ENCODE measurements around the gene HIVEP3. TPM values are rescaled to one million over a fixed set of nuclear protein-coding genes. Genes with fewer than 3 reads are reported as not detected.

HIVEP3 gene
- total and polyA plus RNA-seq, 3 donors from 2014 or later = 4.8 to 7.3 (median 7.2) TPM

GRCh38 chr1:41631971-41632370 is 286.8 kb downstream of the HIVEP3 start:
- Histone ChIP-seq H3K4me3 (no peak overlapping the region), H3K9me3 (no peaks in the 10 kb centered on the region), H3K27ac (no peak overlapping the region), H3K4me1 (no peaks in the 10 kb centered on the region), H3K36me3 (ENCODE audit: low read depth, missing control alignments) (no peaks in the 10 kb centered on the region), H3K27me3 (no peaks in the 10 kb centered on the region)
- no peak for TF ChIP-seq POLR2A (IDR thresholded peaks at IDR 0.05)
- no peak for TF ChIP-seq CTCF (IDR thresholded peaks at IDR 0.05)
- intact Hi-C loops (cut with DNase I; ENCODE audit: low total_unique reads) = no loop called here
- 76 to 94% methylated on average over 6 of the region's 6 CpGs for WGBS, 2 donors
- DNase-seq = no peak

- 77 to 98% methylated on average over 9 of the region's 9 CpGs for WGBS, 2 donors
- H3K4me3 ChIP-seq = no peak overlapping the region
- DNase-seq = no peak
- TF ChIP-seq POLR2A (IDR thresholded peaks at IDR 0.05) (no peak), CTCF (IDR thresholded peaks at IDR 0.05) (no peak)
- no peaks in the 10 kb centered on the region for H3K27me3 ChIP-seq
- H3K36me3 ChIP-seq (ENCODE audit: low read depth, missing control alignments) = no peaks in the 10 kb centered on the region
- intact Hi-C loops (cut with DNase I; ENCODE audit: low total_unique reads) = no loop called here
- no peaks in the 10 kb centered on the region for H3K9me3 ChIP-seq
- no peak overlapping the region for H3K27ac ChIP-seq
- H3K4me1 ChIP-seq = no peaks in the 10 kb centered on the region
Observed at GRCh38 chr1:41631154-41631553, 287.6 kb downstream of the HIVEP3 start.

- no peaks in the 10 kb centered on the region for H3K36me3 ChIP-seq (ENCODE audit: low read depth, missing control alignments)
- no peak overlapping the region for H3K27ac ChIP-seq
- no peak overlapping the region for H3K4me3 ChIP-seq
- no peak for TF ChIP-seq POLR2A (IDR thresholded peaks at IDR 0.05)
- no peak for TF ChIP-seq CTCF (IDR thresholded peaks at IDR 0.05)
- H3K27me3 ChIP-seq = no peaks in the 10 kb centered on the region
- no peaks in the 10 kb centered on the region for H3K9me3 ChIP-seq
- intact Hi-C loops (cut with DNase I; ENCODE audit: low total_unique reads) = no loop called here
- no peaks in the 10 kb centered on the region for H3K4me1 ChIP-seq
- DNase-seq = no peak
- WGBS, 2 donors = 91 to 94% methylated on average over 9 of the region's 9 CpGs
Observed at GRCh38 chr1:41629571-41629970, 289.2 kb downstream of the HIVEP3 start.

GRCh38 chr1:41629141-41629540 is 289.6 kb downstream of the HIVEP3 start:
- TF ChIP-seq CTCF (IDR thresholded peaks at IDR 0.05) = no peak
- no peak for TF ChIP-seq POLR2A (IDR thresholded peaks at IDR 0.05)
- no peaks in the 10 kb centered on the region for H3K9me3 ChIP-seq
- H3K27me3 ChIP-seq = no peaks in the 10 kb centered on the region
- H3K36me3 ChIP-seq (ENCODE audit: low read depth, missing control alignments) = no peaks in the 10 kb centered on the region
- no peak overlapping the region for H3K27ac ChIP-seq
- 93 to 96% methylated on average over 3 of the region's 3 CpGs for WGBS, 2 donors
- H3K4me1 ChIP-seq = no peaks in the 10 kb centered on the region
- DNase-seq = no peak
- no peak overlapping the region for H3K4me3 ChIP-seq
- intact Hi-C loops (cut with DNase I; ENCODE audit: low total_unique reads) = no loop called here

- no peak for DNase-seq
- H3K4me3 ChIP-seq = no peak overlapping the region
- intact Hi-C loops (cut with DNase I; ENCODE audit: low total_unique reads) = no loop called here
Observed at GRCh38 chr1:41627491-41628280, 291.0 kb downstream of the HIVEP3 start.

More at GRCh38 chr1:41627491-41628280, 291.0 kb downstream of the HIVEP3 start:
- no peak overlapping the region for H3K27ac ChIP-seq
- no peaks in the 10 kb centered on the region for H3K36me3 ChIP-seq (ENCODE audit: low read depth, missing control alignments)
- H3K4me1 ChIP-seq = no peaks in the 10 kb centered on the region
- TF ChIP-seq CTCF (IDR thresholded peaks at IDR 0.05) = no peak
- 61 to 94% methylated on average over 2 to 5 of the region's 5 CpGs for WGBS, 2 donors
- no peaks in the 10 kb centered on the region for H3K27me3 ChIP-seq
- no peaks in the 10 kb centered on the region for H3K9me3 ChIP-seq
